Tibial nerve (tissue), 4 donors: ENCODE measurements around the gene ANKZF1.

Source experiments
- EP300 ChIP-seq, 2 donors: sonication (generic); formaldehyde crosslinking; IDR thresholded peaks; one replicate each; pipeline ENCODE4 v1.6.1; 2017; ENCODE audit warnings: antibody characterized with exemption in 2 of 2, mild to moderate bottlenecking in 1 of 2
- POLR2A ChIP-seq, 2 donors: fragments of 450-650 bp; IDR thresholded peaks; one replicate each; pipeline ENCODE4 v1.6.1; 2017; ENCODE audit warnings: antibody characterized with exemption in 2 of 2, mild to moderate bottlenecking in 2 of 2, moderate library complexity in 2 of 2
- TF ChIP-seq, protein P1 (sequence below), 5 experiments: fragments of 200-600 bp in 3 of 5; fragments of 450-650 bp in 2 of 5; sonication (generic) in 3 of 5; IDR thresholded peaks; one replicate each; pipeline ENCODE4 v1.5.1; 2016 to 2019; ENCODE audit warnings: antibody characterized with exemption in 5 of 5, mild to moderate bottlenecking in 3 of 5, moderate library complexity in 2 of 5

DNA sequence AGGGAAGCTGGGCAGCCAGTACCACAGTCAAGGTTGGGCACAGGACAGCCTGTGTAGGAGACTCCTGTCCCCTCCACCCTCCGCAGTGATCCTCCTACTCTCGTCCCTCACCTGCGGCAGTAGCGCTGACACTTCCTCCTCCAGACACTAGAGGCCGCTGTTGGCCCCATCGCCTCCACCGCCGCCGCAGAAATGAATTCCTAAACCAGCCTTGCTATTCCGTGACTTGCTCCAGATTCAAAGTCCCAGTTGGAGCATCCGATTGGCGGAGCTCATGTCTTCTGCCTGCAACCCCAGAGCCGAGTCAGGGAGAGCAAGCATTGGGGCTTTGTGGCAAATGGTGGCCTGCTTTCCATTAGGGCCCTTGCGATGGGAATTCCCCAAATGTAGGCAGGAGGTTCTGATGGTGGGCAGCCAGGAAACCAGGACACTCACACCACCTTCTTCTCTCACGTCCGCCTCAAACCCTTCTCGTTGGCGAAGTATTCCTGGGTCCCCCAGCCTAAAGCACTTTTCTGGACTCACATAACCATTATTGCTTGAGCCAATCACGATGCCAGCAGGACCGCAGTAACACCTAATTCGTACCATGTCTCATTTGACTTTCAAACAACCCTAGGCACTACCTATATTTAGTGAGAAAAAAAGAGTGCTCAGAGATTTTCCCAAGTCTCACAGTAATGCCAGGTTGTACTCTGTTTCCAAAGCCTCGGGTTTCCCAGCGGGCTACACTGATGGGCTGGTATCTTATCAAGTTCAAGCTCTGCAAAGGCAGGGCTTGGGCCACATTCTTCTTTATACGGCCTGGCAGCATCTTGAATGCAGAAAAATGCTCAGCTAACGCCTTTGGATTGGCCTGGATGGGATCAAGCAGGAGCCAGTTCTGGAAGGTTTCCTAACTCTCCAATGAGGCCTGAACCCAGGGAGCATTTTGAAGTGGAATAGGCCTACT, 48.4 kb downstream of the ANKZF1 start:
- TF ChIP-seq, protein P1, sequence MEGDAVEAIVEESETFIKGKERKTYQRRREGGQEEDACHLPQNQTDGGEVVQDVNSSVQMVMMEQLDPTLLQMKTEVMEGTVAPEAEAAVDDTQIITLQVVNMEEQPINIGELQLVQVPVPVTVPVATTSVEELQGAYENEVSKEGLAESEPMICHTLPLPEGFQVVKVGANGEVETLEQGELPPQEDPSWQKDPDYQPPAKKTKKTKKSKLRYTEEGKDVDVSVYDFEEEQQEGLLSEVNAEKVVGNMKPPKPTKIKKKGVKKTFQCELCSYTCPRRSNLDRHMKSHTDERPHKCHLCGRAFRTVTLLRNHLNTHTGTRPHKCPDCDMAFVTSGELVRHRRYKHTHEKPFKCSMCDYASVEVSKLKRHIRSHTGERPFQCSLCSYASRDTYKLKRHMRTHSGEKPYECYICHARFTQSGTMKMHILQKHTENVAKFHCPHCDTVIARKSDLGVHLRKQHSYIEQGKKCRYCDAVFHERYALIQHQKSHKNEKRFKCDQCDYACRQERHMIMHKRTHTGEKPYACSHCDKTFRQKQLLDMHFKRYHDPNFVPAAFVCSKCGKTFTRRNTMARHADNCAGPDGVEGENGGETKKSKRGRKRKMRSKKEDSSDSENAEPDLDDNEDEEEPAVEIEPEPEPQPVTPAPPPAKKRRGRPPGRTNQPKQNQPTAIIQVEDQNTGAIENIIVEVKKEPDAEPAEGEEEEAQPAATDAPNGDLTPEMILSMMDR (IDR thresholded peaks at IDR 0.05), result peak; percentile 95 to 99 (median 97)
- TF ChIP-seq POLR2A (IDR thresholded peaks at IDR 0.05) (no peak), EP300 (IDR thresholded peaks at IDR 0.05) (peak in 1 of 2 donors; percentile 73)
